SK-N-MC (cell line): ENCODE results near the gene CLASRP.
"Not testable (repeated sequence)": the region's sequence is repeated elsewhere in the genome, so short reads cannot be mapped to it uniquely, and the experiment has no call there.

Source experiments
- DNase-seq: peaks from one replicate; pipeline ENCODE4 v3.0.0-alpha.2; 2011; ENCODE audit warnings: low read depth, low spot score
- H3K27ac ChIP-seq: fragments of 200-600 bp; sonication (generic); 2 replicates; pipeline ENCODE4 v1.5.1; 2016; ENCODE audit warnings: mixed run types
- H3K36me3 ChIP-seq: fragments of 200-600 bp; sonication (generic); 2 replicates; pipeline ENCODE4 v1.6.1; 2017; ENCODE audit warnings: antibody characterized with exemption, low read length, mixed read lengths; ENCODE audit not compliant: insufficient read depth
- H3K4me3 ChIP-seq: fragments of 200-600 bp; sonication (generic); 2 replicates; pipeline ENCODE4 v1.5.1; 2016
- H3K9ac ChIP-seq: fragments of 200-600 bp; sonication (generic); 2 replicates; pipeline ENCODE4 v1.8.0; 2017; ENCODE audit warnings: mixed run types, mixed read lengths; ENCODE audit not compliant: insufficient read length
- H3K9me3 ChIP-seq: fragments of 200-600 bp; sonication (generic); 2 replicates; pipeline ENCODE4 v1.6.1; 2017; ENCODE audit warnings: low read depth, mild to moderate bottlenecking, antibody characterized with exemption, low read length, moderate library complexity, mixed read lengths
- EZH2 ChIP-seq: fragments of 200-600 bp; sonication (generic); IDR thresholded peaks from one replicate; pipeline ENCODE4 v1.6.1; 2017; ENCODE audit warnings: antibody characterized with exemption
- FOXP2 ChIP-seq: optimal IDR thresholded peaks from 2 replicates; pipeline ENCODE3; 2011; ENCODE audit warnings: mild to moderate bottlenecking, moderate library complexity; ENCODE audit not compliant: insufficient read depth; ENCODE audit errors: extremely low read length, control extremely low read depth
- POLR2AphosphoS5 ChIP-seq: IDR thresholded peaks from 2 replicates; pipeline ENCODE4 v1.6.1; 2012; ENCODE audit warnings: mild to moderate bottlenecking, low read depth, low read length, borderline replicate concordance

The CLASRP gene

DNA sequence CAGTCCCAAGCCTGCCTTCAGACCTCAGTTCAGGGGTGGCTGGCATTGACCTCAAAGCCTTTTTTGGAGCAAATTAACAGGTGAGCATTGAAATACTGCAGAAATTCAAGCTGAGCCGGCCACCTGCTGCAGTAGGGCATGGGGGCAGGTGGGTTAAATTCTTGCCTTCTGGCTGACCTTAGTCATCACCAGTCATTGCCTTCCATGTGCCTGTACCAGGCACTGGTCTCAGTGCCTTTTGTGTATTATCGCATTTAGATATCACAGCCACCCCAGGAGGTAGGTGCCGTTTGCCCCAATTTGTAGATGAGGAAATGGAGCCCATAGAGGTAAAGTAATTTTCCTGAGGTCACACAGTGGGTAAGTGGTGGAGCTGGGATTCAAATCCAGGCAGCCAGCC is 61.4 kb downstream of the CLASRP start:
- Histone ChIP-seq H3K27ac (no peak overlapping the region), H3K9ac (no peak overlapping the region), H3K36me3 (0 out of 2 replicates have a peak, but pooled peaks cover 5% of the 10 kb centered on the region), H3K9me3 (no peaks in the 10 kb centered on the region), H3K4me3 (no peak overlapping the region)
- DNase-seq, result no peak
- TF ChIP-seq EZH2 (no peak), POLR2AphosphoS5 (no peak), FOXP2 (no peak)

- H3K4me3 ChIP-seq, result no peak overlapping the region
- no peaks in the 10 kb centered on the region for H3K9me3 ChIP-seq
- H3K9ac ChIP-seq, result no peak overlapping the region
- H3K27ac ChIP-seq, result no peak overlapping the region
- H3K36me3 ChIP-seq, result 0 out of 2 replicates have a peak, but pooled peaks cover 5% of the 10 kb centered on the region
- no peak for DNase-seq
- no peak for TF ChIP-seq EZH2
Observed at GRCh38 chr19:45100846-45101252, 62.0 kb downstream of the CLASRP start.

GRCh38 chr19:45101806-45102205 is 63.0 kb downstream of the CLASRP start:
- Histone ChIP-seq H3K9ac (peak overlapping the region; percentile 26), H3K9me3 (no peaks in the 10 kb centered on the region), H3K27ac (no peak overlapping the region), H3K36me3 (0 out of 2 replicates have a peak, but pooled peaks cover 5% of the 10 kb centered on the region), H3K4me3 (no peak overlapping the region)
- TF ChIP-seq POLR2AphosphoS5 (no peak), FOXP2 (no peak), EZH2 (no peak)
- no peak for DNase-seq

- no peak overlapping the region for H3K4me3 ChIP-seq
- no peak for TF ChIP-seq EZH2
- TF ChIP-seq FOXP2, result no peak
- no peak for DNase-seq
- H3K9me3 ChIP-seq, result no peaks in the 10 kb centered on the region
- no peak overlapping the region for H3K27ac ChIP-seq
- no peak overlapping the region for H3K9ac ChIP-seq
- 0 out of 2 replicates have a peak, but pooled peaks cover 5% of the 10 kb centered on the region for H3K36me3 ChIP-seq
Observed at GRCh38 chr19:45102481-45102880, 63.6 kb downstream of the CLASRP start.

- Histone ChIP-seq H3K36me3 (0 out of 2 replicates have a peak, but pooled peaks cover 5% of the 10 kb centered on the region), H3K4me3 (no peak overlapping the region), H3K9me3 (no peaks in the 10 kb centered on the region), H3K27ac (no peak overlapping the region), H3K9ac (no peak overlapping the region)
- TF ChIP-seq FOXP2, result no peak
- TF ChIP-seq EZH2, result no peak
- TF ChIP-seq POLR2AphosphoS5, result no peak
- no peak for DNase-seq
Observed at GRCh38 chr19:45103156-45103507, 64.3 kb downstream of the CLASRP start.

GRCh38 chr19:45103508-45104319 is 64.9 kb downstream of the CLASRP start:
- Histone ChIP-seq H3K27ac (no peak overlapping the region), H3K4me3 (no peak overlapping the region), H3K36me3 (0 out of 2 replicates have a peak, but pooled peaks cover 5% of the 10 kb centered on the region), H3K9me3 (no peaks in the 10 kb centered on the region), H3K9ac (no peak overlapping the region)
- no peak for TF ChIP-seq FOXP2
- no peak for TF ChIP-seq POLR2AphosphoS5
- TF ChIP-seq EZH2, result no peak
- DNase-seq, result no peak

DNA sequence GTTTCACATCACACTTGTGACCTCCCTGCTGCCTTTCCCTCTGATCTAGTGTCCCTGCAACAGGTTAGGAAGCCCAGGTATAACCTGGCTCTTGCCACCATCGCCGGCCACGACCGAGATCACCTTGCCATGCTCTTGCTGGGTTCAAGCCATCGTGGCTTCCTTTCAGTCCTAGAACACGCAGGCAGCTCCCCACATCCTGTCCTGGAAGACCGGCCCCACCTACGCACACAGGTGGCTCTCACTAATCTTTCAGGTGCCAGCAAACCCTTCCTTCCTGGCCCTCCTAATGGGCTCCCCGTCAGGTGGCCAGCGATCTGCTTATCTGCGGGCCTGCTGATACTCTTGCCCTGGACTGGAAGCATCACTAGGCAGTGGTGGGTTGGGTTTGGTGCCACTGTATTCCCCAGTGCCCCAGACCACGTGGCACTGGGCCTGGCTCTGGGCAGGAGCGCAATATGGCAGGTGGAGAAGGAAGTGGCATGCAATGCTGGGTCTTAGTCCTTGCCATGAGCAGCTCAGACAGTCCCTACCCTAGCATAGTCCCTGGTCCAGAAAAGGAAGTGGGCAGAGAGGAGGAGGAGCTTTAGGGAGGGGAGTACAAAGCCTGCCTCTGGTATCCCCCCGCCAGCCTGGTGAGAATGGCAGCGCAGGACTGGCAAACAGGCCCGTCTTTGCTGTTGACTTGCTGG is 66.0 kb downstream of the CLASRP start:
- Histone ChIP-seq H3K36me3 (0 out of 2 replicates have a peak, but pooled peaks cover 5% of the 10 kb centered on the region), H3K27ac (no peak overlapping the region), H3K4me3 (no peak overlapping the region), H3K9ac (no peak overlapping the region), H3K9me3 (no peaks in the 10 kb centered on the region)
- TF ChIP-seq EZH2 (no peak), POLR2AphosphoS5 (no peak), FOXP2 (no peak)
- no peak for DNase-seq

GRCh38 chr19:45106363-45106762 is 67.5 kb downstream of the CLASRP start:
- not testable (repeated sequence) for DNase-seq, H3K27ac ChIP-seq, H3K9me3 ChIP-seq, H3K36me3 ChIP-seq, H3K4me3 ChIP-seq, H3K9ac ChIP-seq
